ENCODE measurements around the gene SYN1.

SYN1 gene

DNA sequence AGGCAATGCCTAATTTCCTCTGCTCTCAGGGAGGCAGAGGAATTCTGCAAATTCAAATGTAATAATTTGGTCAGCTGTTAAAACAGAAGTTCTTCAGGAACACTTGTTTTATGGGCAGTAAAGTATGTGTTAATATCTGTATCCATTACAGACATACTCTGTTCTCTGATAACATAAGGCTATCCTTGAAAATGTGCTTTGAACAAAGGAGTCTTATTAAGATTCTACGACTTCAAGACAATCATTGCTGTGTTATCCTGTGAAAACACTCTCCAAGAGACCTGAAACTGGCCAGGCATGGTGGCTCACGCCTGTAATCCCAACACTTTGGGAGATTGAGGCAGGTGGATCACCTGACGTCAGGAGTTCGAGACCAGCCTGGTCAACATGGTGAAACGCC lies 12.0 kb upstream of the SYN1 start:
- Histone ChIP-seq H3K23ac (ENCODE audit: low read length) (no peak overlapping the region), H3K27ac (ENCODE audit: low read depth, low read length) (no peak overlapping the region), H3K18ac (ENCODE audit: low read length) (no peak overlapping the region), H3K36me3 (ENCODE audit: control insufficient read depth, insufficient read depth, low read length) (peaks cover 2% of the 10 kb centered on the region), H4K5ac (ENCODE audit: low read length) (no peak overlapping the region), H2BK15ac (replicated peaks; ENCODE audit: low read depth) (no peak overlapping the region), H3K9ac (ENCODE audit: low read length) (no peak overlapping the region), H2BK5ac (ENCODE audit: low read length) (no peak overlapping the region), H4K8ac (ENCODE audit: low read depth, low read length) (no peak overlapping the region), H2AK5ac (ENCODE audit: low read length) (no peak overlapping the region), H3K79me2 (ENCODE audit: control insufficient read depth, insufficient read depth, low read length) (no peaks in the 10 kb centered on the region), H3K4ac (ENCODE audit: low read depth, low read length) (no peak overlapping the region), H3K56ac (ENCODE audit: low read length) (no peak overlapping the region), H3K27me3 (ENCODE audit: insufficient read depth, low read length, poor library complexity) (no peaks in the 10 kb centered on the region), H3K4me1 (ENCODE audit: control insufficient read depth, low read depth, low read length) (no peaks in the 10 kb centered on the region), H2BK120ac (ENCODE audit: low read depth, low read length) (no peak overlapping the region), H3K4me3 (ENCODE audit: low read length) (no peak overlapping the region), H3K79me1 (ENCODE audit: low read length) (no peaks in the 10 kb centered on the region), H3K4me2 (ENCODE audit: low read length) (no peak overlapping the region)
- no CpG with 5 or more reads among the region's 5 CpGs for WGBS (ENCODE audit: extremely low coverage, insufficient coverage, low lambda C conversion rate)
- DNase-seq, result no peak

DNA sequence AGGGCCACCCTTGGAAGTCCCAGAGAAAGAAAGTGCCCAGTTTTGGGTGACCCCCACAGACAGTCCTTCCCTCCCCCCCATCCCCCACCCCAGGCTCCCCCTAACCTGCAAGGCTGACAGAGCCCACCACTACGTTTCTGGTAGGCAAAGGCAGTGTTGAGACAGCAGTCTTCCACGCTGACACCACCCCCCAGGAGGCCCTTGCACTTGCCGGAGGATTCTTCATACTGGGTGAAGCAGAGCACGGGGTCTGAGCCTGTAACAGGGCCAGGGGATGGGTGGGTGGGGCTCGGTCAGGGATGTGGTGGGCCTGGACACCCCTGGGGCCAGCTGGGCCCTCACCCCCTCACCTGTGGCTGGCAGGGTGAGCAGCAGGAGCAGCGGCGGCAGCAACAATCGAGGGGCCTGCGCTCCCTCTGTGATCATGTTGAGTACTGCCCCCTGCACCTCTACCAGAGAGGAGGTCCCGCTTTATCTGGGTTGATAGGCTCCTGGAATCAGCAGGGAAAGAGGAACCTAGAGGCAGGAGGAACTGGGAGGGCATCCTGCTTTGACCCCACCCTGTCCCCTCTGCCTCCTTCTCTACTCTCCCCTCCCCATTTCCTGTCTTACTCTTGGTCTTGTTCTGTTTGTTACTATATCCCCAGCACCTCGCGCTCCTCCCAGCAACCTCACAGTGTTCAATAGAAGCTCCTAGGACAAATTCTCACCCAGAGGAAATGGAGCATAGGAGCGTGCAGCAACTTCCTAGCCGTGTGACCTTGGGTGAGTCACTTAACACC lies 10.0 kb upstream of the SYN1 start, which contains the start of gene CFP:
TSS of gene CFP (minus strand) at position 512 of the 782 bp plus-strand sequence. CDS start at position 426, 86 bp downstream.
- no peak within 1 kb of the TSS for H3K9ac ChIP-seq (ENCODE audit: low read length)
- no peaks in the 10 kb centered on the region for H3K36me3 ChIP-seq (ENCODE audit: control insufficient read depth, insufficient read depth, low read length)
- DNase-seq, result peak; percentile 65

GRCh38 chrX:47628982-47629381 lies 9.3 kb upstream of the SYN1 start:
- H3K79me1 ChIP-seq (ENCODE audit: low read length), result no peaks in the 10 kb centered on the region
- H2BK15ac ChIP-seq (replicated peaks; ENCODE audit: low read depth), result no peak overlapping the region
- no peaks in the 10 kb centered on the region for H3K4me1 ChIP-seq (ENCODE audit: control insufficient read depth, low read depth, low read length)
- no peak overlapping the region for H3K4ac ChIP-seq (ENCODE audit: low read depth, low read length)
- no peak overlapping the region for H3K56ac ChIP-seq (ENCODE audit: low read length)
- no peak overlapping the region for H2AK5ac ChIP-seq (ENCODE audit: low read length)
- no peak overlapping the region for H3K4me3 ChIP-seq (ENCODE audit: low read length)
- no peak overlapping the region for H3K27ac ChIP-seq (ENCODE audit: low read depth, low read length)
- H3K27me3 ChIP-seq (ENCODE audit: insufficient read depth, low read length, poor library complexity), result no peaks in the 10 kb centered on the region
- no peak overlapping the region for H2BK120ac ChIP-seq (ENCODE audit: low read depth, low read length)
- no peak overlapping the region for H4K5ac ChIP-seq (ENCODE audit: low read length)
- H3K23ac ChIP-seq (ENCODE audit: low read length), result no peak overlapping the region
- peak; percentile 80 for DNase-seq
- no CpG with 5 or more reads among the region's 1 CpG for WGBS (ENCODE audit: extremely low coverage, insufficient coverage, low lambda C conversion rate)
- no peaks in the 10 kb centered on the region for H3K79me2 ChIP-seq (ENCODE audit: control insufficient read depth, insufficient read depth, low read length)
- H3K4me2 ChIP-seq (ENCODE audit: low read length), result no peak overlapping the region
- H3K9ac ChIP-seq (ENCODE audit: low read length), result no peak overlapping the region
- no peak overlapping the region for H3K18ac ChIP-seq (ENCODE audit: low read length)
- no peak overlapping the region for H4K8ac ChIP-seq (ENCODE audit: low read depth, low read length)
- no peak overlapping the region for H2BK5ac ChIP-seq (ENCODE audit: low read length)
- no peaks in the 10 kb centered on the region for H3K36me3 ChIP-seq (ENCODE audit: control insufficient read depth, insufficient read depth, low read length)

More for the DNA sequence above, 10.0 kb upstream of the SYN1 start, which contains the start of gene CFP:
- H2BK120ac ChIP-seq (ENCODE audit: low read depth, low read length), result no peak within 1 kb of the TSS
- H3K79me1 ChIP-seq (ENCODE audit: low read length), result no peaks in the 10 kb centered on the region
- no peak within 1 kb of the TSS for H3K27ac ChIP-seq (ENCODE audit: low read depth, low read length)
- no peaks in the 10 kb centered on the region for H3K4me1 ChIP-seq (ENCODE audit: control insufficient read depth, low read depth, low read length)
- peak within 1 kb of the TSS; percentile 53 for H3K56ac ChIP-seq (ENCODE audit: low read length)
- H2AK5ac ChIP-seq (ENCODE audit: low read length), result no peak within 1 kb of the TSS
- no peak within 1 kb of the TSS for H3K4me2 ChIP-seq (ENCODE audit: low read length)
- H2BK5ac ChIP-seq (ENCODE audit: low read length), result no peak within 1 kb of the TSS
- no peak within 1 kb of the TSS for H3K23ac ChIP-seq (ENCODE audit: low read length)
- no peak within 1 kb of the TSS for H4K8ac ChIP-seq (ENCODE audit: low read depth, low read length)
- no CpG with 5 or more reads among the region's 14 CpGs for WGBS (ENCODE audit: extremely low coverage, insufficient coverage, low lambda C conversion rate)
- no peaks in the 10 kb centered on the region for H3K27me3 ChIP-seq (ENCODE audit: insufficient read depth, low read length, poor library complexity)
- H4K5ac ChIP-seq (ENCODE audit: low read length), result no peak within 1 kb of the TSS
- H3K4ac ChIP-seq (ENCODE audit: low read depth, low read length), result no peak within 1 kb of the TSS
- no peak within 1 kb of the TSS for H2BK15ac ChIP-seq (replicated peaks; ENCODE audit: low read depth)
- no peaks in the 10 kb centered on the region for H3K79me2 ChIP-seq (ENCODE audit: control insufficient read depth, insufficient read depth, low read length)
- H3K4me3 ChIP-seq (ENCODE audit: low read length), result no peak within 1 kb of the TSS
- no peak within 1 kb of the TSS for H3K18ac ChIP-seq (ENCODE audit: low read length)

- H3K23ac ChIP-seq (ENCODE audit: low read length), result no peak overlapping the region
- no peak overlapping the region for H4K8ac ChIP-seq (ENCODE audit: low read depth, low read length)
- H3K27me3 ChIP-seq (ENCODE audit: insufficient read depth, low read length, poor library complexity), result no peaks in the 10 kb centered on the region
- no peak overlapping the region for H2BK15ac ChIP-seq (replicated peaks; ENCODE audit: low read depth)
- no peak overlapping the region for H3K18ac ChIP-seq (ENCODE audit: low read length)
- H3K79me2 ChIP-seq (ENCODE audit: control insufficient read depth, insufficient read depth, low read length), result no peaks in the 10 kb centered on the region
- H3K4me2 ChIP-seq (ENCODE audit: low read length), result no peak overlapping the region
- H3K4me3 ChIP-seq (ENCODE audit: low read length), result no peak overlapping the region
- no peak overlapping the region for H2BK120ac ChIP-seq (ENCODE audit: low read depth, low read length)
- H3K4me1 ChIP-seq (ENCODE audit: control insufficient read depth, low read depth, low read length), result no peaks in the 10 kb centered on the region
- no peak overlapping the region for H3K4ac ChIP-seq (ENCODE audit: low read depth, low read length)
- no peak overlapping the region for H3K9ac ChIP-seq (ENCODE audit: low read length)
- no peak for DNase-seq
- WGBS (ENCODE audit: extremely low coverage, insufficient coverage, low lambda C conversion rate), result no CpG with 5 or more reads among the region's 2 CpGs
- no peaks in the 10 kb centered on the region for H3K79me1 ChIP-seq (ENCODE audit: low read length)
- H3K36me3 ChIP-seq (ENCODE audit: control insufficient read depth, insufficient read depth, low read length), result no peaks in the 10 kb centered on the region
- H3K27ac ChIP-seq (ENCODE audit: low read depth, low read length), result no peak overlapping the region
- no peak overlapping the region for H4K5ac ChIP-seq (ENCODE audit: low read length)
- no peak overlapping the region for H3K56ac ChIP-seq (ENCODE audit: low read length)
- no peak overlapping the region for H2BK5ac ChIP-seq (ENCODE audit: low read length)
- no peak overlapping the region for H2AK5ac ChIP-seq (ENCODE audit: low read length)
These were observed 5.7 kb upstream of the SYN1 start for GRCh38 chrX:47625365-47625764.

- H3K4me3 ChIP-seq (ENCODE audit: low read length), result no peak overlapping the region
- no CpG with 5 or more reads among the region's 35 CpGs for WGBS (ENCODE audit: extremely low coverage, insufficient coverage, low lambda C conversion rate)
These were observed 3.9 kb upstream of the SYN1 start for GRCh38 chrX:47623540-47624027.

More at GRCh38 chrX:47623540-47624027, 3.9 kb upstream of the SYN1 start:
- H3K27me3 ChIP-seq (ENCODE audit: insufficient read depth, low read length, poor library complexity), result no peaks in the 10 kb centered on the region
- no peaks in the 10 kb centered on the region for H3K36me3 ChIP-seq (ENCODE audit: control insufficient read depth, insufficient read depth, low read length)
- no peak overlapping the region for H3K18ac ChIP-seq (ENCODE audit: low read length)
- H4K8ac ChIP-seq (ENCODE audit: low read depth, low read length), result no peak overlapping the region
- no peak overlapping the region for H2AK5ac ChIP-seq (ENCODE audit: low read length)
- H3K56ac ChIP-seq (ENCODE audit: low read length), result peak overlapping the region; percentile 83
- H3K4me1 ChIP-seq (ENCODE audit: control insufficient read depth, low read depth, low read length), result no peaks in the 10 kb centered on the region
- H3K79me2 ChIP-seq (ENCODE audit: control insufficient read depth, insufficient read depth, low read length), result no peaks in the 10 kb centered on the region
- H3K27ac ChIP-seq (ENCODE audit: low read depth, low read length), result no peak overlapping the region
- H3K23ac ChIP-seq (ENCODE audit: low read length), result no peak overlapping the region
- DNase-seq, result peak; percentile 91
- H2BK5ac ChIP-seq (ENCODE audit: low read length), result no peak overlapping the region
- H3K4ac ChIP-seq (ENCODE audit: low read depth, low read length), result no peak overlapping the region
- H4K5ac ChIP-seq (ENCODE audit: low read length), result no peak overlapping the region
- H3K9ac ChIP-seq (ENCODE audit: low read length), result peak overlapping the region; percentile 54
- no peak overlapping the region for H2BK120ac ChIP-seq (ENCODE audit: low read depth, low read length)
- no peak overlapping the region for H2BK15ac ChIP-seq (replicated peaks; ENCODE audit: low read depth)
- H3K79me1 ChIP-seq (ENCODE audit: low read length), result no peaks in the 10 kb centered on the region
- H3K4me2 ChIP-seq (ENCODE audit: low read length), result peak overlapping the region; percentile 36

Data from mesendoderm (in vitro differentiated cells).